CD4-positive, alpha-beta T cell treated with Interleukin-17A for 4 hours (primary cell): ENCODE measurements around the gene KIAA0930.
A peak's percentile ranks its signal among the peaks of the same experiment; 100 is the strongest.
"Not testable (repeated sequence)": the region's sequence is repeated elsewhere in the genome, so short reads cannot be mapped to it uniquely, and the experiment has no call there.

Source experiments
- DNase-seq: peaks from one replicate; pipeline ENCODE4 v3.0.0-alpha.2; 2020; ENCODE audit warnings: mixed read lengths

KIAA0930 gene

GRCh38 chr22:45240810-45241631 is at the start of gene KIAA0930:
TSS of gene KIAA0930 (minus strand) at chr22:45240894. CDS start at chr22:45240703, 191 bp downstream.
- DNase-seq, result peak; percentile 89

DNA sequence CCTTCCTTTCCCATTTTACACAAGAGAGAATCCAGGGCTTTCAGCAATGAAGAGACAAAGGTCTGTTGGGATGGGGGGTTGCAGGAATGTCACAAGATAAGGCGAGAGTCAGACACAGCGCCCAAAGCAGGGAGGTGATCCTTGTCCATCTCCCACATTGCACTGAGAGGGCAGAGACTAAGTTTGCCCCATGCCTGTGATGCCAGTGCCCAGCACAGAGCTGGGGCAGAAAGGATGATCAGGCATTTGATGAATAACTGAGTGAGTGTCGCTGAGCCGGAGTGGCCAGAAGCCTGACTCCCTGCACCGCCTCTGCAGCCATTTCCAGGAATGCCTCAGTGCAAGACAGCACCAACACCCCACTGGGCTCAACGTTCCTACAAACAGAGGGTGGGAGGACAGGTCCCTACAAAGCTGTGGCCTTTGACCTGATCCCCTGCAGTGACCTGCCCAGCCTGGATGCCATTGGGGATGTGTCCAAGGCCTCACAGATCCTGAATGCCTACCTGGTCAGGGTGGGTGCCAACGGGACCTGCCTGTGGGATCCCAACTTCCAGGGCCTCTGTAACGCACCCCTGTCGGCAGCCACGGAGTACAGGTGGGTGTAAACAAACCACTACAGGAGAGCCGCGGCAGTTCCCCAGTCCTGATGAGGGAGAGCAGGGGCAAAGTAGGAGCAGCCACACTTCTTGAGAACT is 46.3 kb upstream of the KIAA0930 start:
- no peak for DNase-seq

DNA sequence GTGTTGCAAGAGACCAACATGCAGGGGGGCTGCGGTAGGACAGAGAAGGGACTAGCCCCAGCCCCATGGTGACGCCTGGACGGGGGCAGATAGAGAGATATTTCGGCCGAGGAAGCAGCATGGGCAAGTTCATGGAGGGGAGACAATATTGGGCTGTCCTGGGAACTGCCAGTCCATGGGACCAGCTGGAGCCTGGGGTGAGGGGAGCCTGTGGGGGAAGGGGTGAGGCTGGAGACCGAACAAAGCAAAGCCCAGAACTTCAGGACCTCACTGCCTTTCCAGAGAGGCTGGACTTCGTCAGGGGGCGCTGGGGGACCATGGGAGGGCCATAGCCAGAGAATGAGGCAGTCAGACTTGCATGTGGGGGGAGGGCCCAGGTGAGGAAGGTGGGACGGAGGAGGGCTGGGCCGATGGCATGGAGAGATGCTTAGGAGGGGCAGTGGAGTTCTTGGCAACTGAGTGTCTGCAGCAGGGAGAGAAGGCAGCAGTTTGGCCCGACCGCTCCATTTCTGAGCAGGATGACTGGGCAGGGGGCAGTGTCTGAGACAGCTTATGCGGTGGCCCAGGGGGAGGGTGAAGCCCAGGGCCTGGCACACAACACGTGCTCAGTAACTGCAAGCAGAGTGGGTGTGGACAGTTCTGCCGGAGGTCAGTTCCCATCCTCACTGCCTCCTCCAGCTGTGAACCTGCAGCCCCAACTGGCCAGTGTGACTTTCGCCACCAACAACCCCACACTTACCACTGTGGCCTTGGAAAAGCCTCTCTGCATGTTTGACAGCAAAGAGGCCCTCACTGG is 44.8 kb upstream of the KIAA0930 start:
- DNase-seq, result peak; percentile 30

DNA sequence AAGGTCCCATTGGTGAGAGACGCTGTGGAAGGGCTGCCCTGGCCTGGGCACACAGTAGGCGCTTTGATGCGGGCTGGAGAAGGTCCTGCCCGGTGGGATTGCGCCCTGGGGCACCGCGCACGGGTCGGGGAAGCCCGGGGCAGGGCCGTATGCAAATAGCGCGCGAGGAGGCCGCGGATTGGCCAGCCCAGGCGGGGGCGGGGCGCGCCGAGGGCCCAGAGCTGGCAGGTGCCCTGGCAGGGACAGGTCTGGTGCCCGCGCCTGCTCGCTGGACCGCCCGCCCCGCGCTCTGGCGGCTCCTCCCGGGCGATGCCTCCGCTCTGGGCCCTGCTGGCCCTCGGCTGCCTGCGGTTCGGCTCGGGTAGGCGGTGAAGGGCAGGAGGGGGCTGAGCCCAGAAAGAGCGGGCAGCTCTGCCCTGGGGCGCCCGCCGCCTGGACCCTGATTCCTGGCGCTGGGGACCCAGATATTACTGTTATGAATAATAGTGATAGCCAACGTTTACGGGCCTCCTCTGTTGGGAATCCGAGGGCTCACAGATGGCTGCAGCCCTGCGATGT is 44.1 kb upstream of the KIAA0930 start, which contains the start of gene UPK3A:
Gene UPK3A (plus strand): TSS at position 245 of the 558 bp plus-strand sequence. CDS start 65 bp downstream, at position 310.
- DNase-seq, result peak; percentile 74

DNA sequence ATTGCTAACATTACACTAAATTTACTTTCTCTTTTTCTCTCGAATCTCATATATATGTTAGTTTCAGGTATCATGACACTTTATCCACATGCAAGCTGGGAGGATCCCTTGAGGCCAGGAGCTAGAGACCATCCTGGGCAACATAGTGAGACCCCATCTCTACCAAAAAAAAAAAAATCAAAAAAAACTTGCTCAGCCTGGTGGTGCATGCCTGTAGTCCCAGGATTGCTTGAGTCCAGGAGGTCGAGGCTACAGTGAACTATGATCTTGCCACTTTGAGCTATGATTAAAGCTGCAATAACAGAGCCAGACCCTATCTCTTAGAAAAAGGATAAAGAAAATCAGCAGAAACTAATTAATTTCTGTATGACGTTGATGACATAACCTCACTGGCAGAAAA is 40.3 kb upstream of the KIAA0930 start:
- no peak for DNase-seq

- DNase-seq, result no peak
Observed at GRCh38 chr22:45280587-45280980, 39.9 kb upstream of the KIAA0930 start.

DNA sequence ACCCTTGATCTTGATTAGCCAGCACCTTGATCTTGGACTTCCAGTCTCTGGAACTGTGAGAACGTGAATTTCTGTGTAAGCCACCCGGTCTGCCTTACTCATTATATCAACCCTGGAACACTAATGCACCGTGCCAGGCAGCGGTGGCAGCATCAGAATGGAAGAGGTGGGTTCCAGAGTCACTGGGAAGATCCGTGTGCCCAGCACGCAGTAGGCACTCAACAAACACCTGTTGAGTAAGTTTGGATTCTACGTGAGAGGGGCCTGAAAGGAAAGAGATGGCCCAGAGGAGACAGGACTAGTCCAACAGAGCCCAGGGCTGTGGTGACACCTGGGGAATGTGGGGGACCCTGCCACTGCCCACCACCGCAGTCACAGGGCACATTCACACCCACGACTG is 37.4 kb upstream of the KIAA0930 start:
- no peak for DNase-seq

- DNase-seq, result not testable (repeated sequence)
Observed at GRCh38 chr22:45277720-45278119, 37.0 kb upstream of the KIAA0930 start.

- no peak for DNase-seq
Observed at GRCh38 chr22:45276507-45277105, 35.9 kb upstream of the KIAA0930 start.

GRCh38 chr22:45273452-45274075 is 32.9 kb upstream of the KIAA0930 start:
- DNase-seq, result no peak

DNA sequence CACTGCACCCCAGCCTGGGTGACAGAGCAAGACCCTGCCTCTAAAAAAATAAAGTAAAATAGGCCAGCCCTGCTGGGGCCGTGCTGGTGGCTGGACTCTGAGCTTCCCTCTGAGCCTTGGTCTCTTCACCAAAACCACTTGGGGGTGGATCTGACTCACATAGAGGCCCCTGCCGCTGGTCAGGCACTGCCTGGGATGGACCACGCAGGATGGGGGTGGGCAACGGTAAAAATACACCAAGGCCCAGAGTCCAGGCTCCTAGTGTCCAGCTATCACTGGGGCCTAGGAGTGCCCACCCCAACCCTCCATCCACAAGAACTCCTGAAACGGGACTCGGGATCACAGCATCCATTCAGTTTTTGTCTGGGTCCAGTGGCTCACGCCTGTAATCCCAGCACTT is 31.8 kb upstream of the KIAA0930 start:
- no peak for DNase-seq

- DNase-seq, result no peak
Observed at GRCh38 chr22:45271667-45272201, 31.0 kb upstream of the KIAA0930 start.

DNA sequence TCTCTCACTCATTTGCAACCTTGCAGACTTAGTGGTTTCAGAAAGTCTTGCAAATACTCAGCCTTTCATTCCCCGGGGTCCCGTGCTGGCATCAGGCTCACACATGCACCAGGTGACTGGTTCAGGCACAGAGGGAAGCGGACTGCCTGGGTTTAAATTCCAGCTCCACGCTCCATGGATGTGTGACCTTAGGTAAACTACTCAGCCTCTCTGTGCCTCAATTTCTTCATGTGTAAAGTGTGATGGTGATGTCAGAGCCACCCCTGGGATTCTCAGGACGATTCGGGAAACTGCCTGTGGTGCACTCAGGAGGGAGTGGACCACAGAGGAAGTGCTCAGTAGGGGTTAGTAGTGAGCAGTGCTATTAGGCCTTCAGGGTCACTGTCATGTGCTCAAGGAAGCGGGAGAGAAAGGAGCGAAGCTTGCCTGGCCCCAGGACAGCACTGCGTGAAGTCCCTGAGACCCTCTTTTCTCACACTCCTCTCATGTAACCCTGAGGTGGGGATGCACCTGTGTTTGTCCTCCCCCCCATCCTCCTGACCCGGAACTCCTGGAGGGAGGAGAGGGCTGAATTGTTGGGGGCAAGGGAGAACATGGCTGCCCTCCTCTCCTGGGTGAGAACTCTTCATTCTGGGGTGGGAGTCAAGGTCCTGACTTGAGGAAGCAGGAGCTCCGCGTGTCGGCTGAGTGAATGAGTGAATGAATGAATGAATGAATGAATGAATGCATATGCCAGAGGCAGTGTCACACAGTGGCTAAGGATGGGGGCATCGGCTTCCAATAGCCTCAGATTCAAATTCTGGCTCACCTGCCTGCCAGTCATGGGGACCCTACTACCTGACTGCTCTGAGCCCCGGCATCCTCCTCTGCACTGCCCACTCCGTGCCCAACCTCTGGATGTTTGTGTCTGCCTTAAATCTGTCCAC is 29.7 kb upstream of the KIAA0930 start:
- DNase-seq, result no peak

DNA sequence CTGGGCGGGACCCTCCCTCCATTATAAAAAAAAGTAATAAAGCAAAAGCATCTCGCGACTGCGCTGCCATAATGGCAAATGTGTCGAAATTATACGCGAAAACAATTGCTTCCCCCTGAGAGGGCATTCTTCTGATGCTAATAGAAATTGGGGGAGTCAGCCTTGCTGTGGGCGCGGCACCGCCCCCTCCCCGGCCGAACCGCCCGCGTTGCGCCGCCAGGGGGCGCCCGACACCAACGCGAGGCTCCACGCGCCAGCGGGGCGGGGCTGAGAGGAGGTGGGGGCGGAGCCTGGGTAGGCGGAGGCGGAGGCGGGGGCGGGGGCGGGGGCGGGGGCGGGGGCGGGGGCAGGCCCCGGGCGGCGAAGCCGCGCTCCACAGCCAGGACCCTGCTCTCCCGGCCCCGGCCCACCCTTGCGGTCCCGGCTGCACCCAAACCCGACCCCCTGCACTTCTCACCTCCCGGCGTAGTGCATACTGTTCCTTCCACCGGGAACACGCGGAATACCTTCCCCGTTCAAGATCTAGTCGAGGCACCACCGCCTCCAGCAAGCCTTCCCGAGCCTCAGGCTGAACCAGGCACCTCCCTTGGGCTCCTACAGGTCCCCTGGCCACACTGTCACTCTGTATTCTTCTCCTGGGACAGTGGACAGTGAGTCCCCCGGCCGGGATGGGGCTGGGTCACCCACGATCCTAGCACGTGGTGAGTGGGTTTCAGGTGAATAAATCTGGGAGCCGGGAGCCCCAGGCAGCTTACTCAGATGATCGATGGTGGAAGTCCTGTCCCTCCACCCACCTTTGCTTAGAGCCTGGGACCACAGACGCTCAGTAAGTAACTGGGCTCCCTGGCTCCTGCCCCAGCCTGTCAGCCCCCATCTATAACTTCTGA is 28.5 kb upstream of the KIAA0930 start:
- DNase-seq, result peak; percentile 94

DNA sequence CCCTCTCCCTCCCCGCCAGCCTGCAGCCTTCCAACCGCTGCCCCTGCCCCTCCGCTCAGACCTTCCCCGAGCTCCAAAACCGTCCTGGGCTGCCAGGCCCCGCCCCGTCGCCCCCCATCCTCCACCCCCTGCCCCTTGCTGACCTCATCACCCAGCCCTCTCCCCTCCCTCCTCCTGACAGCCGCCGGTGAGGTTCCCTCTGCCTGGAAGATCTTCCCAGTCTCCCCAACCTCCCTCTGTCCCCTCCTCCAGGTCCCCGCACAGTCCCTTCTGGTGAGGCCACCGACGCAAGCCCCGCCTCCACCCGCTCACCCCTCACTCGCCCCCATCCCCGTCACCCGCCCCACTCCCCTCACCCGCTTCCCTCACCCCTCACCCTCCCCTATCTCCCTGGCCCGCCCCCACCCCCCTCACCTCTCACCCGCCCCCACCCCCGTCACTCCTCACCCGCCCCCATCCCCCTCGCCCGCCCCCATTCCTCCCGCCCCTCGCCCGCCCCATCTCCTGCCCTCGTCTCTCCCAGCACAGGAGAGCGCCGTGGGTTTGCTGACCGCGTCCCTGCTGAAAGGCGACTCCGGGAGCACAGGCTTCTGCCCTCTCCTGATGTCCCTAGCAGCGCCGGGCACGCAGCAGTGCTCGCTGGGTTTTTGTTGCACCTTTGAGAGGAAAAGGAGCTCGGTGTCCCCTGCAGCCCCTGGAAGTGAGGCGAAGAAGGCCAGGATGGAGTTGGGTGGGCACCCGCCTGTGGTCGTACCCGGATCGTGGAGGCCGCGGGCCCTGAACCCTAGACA is 27.7 kb upstream of the KIAA0930 start:
- peak; percentile 40 for DNase-seq

GRCh38 chr22:45265535-45265934 is 24.8 kb upstream of the KIAA0930 start:
- DNase-seq, result no peak

DNA sequence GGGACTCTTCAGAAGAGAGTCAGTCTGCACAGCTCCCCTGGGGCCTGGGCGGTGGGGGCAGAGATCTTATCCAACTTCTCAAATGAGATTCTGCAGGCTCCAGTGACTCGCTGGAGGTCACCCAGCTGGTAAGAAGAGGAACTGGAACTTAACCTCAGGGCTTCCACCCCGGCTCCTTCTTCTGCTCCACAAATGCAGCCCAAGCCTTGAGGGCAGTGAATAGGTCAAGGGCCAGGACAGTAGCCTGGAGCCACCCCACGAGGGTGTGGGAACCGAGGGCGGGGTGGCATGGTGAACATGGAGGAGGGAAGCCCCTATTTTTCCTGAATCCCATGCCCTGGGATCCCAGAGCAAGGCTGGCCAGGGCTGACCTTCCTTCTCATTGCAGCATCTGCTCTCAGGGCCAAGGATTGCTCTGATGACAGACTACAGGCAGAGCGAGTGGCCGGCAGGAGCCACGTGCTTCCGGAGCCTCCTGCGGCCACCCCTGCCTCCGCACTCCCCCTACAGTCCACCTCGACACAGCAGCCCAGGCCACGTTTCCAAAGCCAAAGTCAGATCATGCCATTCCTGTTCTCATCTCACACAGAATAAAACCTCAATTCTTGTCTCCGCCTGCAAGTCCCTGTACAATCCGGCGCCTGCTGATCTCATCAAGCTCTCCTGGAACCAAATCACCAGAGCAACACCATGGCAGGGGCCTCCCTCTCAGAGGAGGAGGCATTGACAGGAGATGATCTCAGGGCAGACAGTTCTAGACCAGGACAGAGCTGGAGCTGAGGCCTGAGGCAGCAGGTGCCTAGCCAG is 23.0 kb upstream of the KIAA0930 start:
- DNase-seq, result no peak
